Measurements from ENCODE around the gene ATP5F1D. TPM values are rescaled to one million over a fixed set of nuclear protein-coding genes. Genes with fewer than 3 reads are reported as not detected.

ATP5F1D gene
- total and polyA plus RNA-seq, 2 donors (not counting 3 experiments of a cell fraction or from before 2014, with no cell fraction given): 167 to 192 TPM

DNA sequence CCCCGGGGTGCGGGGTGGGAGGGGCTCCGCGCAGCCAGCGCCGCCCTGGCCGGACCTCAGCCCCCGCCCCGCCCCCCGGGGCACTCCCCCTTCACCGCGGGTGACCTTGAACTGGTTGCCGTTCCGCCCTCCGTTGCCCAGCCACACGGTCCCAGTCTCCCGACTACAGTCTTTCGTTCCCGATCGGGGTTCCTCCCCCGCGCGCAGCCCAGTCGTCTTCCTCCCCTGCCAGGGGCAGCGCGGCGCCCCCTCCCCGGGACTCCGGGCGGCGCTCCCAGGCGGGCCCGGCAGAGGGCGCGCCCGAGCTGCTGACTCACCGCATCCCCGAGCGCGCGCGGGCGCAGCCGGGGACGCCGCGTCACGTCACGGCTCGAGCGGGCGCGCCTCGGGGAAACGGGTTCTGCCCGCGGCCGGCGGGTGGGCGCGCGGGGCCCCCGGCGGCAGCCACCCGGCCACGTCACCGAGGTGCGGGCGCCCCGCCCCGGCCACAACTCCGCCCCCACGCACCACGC, 7.3 kb downstream of the ATP5F1D start:
- H3K27me3 ChIP-seq (ENCODE audit: control insufficient read depth in 2 of 2, insufficient read depth in 2 of 2, low read length in 2 of 2): no peaks in the 10 kb centered on the region
- H2AFZ ChIP-seq (ENCODE audit: low read depth, low read length): no peak overlapping the region
- H3K4me1 ChIP-seq (ENCODE audit: control insufficient read depth, extremely low read depth, insufficient read depth, low read length): peaks cover 18% of the 10 kb centered on the region
- peak overlapping the region; percentile 33 for H3K4me2 ChIP-seq (ENCODE audit: insufficient read depth, low read length)
- ChIA-PET POLR2A (interaction anchor here (1.0 kb wide), 2 partner anchors 17 to 20 kb away, joined by 7 to 10 read pairs; partner anchors contain the start of gene CIRBP), CTCF (interaction anchor here (0.6 to 1.6 kb wide), 2 partner anchors 12 to 17 kb away, joined by 3 to 14 read pairs; no protein-coding TSS in a partner anchor)
- no peaks in the 10 kb centered on the region for H4K20me1 ChIP-seq (replicated peaks; ENCODE audit: control insufficient read depth, extremely low read depth, insufficient read depth, low read length)
- dilution Hi-C loops (cut with MboI; ENCODE audit: extremely low pct_ligation_motif_present, low sequenced_read_pairs): no loop called here
- H3K9me1 ChIP-seq (replicated peaks; ENCODE audit: control insufficient read depth, extremely low read depth, insufficient read depth, low read length): no peaks in the 10 kb centered on the region
- intact Hi-C loops (cut with micrococcal nuclease): loop anchor here (1.0 to 10.0 kb wide), 2 partner anchors 17 to 454 kb away; partner anchors contain the start of gene PTBP1
- no peak for FAIRE-seq
- peak overlapping the region; percentile 71 to 95 (median 84) for H3K4me3 ChIP-seq (replicated peaks in 1 of 3; ENCODE audit: insufficient read depth in 1 of 3, low read depth in 1 of 3, low read length in 3 of 3)
- no peaks in the 10 kb centered on the region for H3K9me3 ChIP-seq (replicated peaks; ENCODE audit: control insufficient read depth, insufficient read depth, low read length)
- peaks cover 0 to 5% of the 10 kb centered on the region in 2 experiments for H3K36me3 ChIP-seq (ENCODE audit: control insufficient read depth in 2 of 2, extremely low read depth in 1 of 2, insufficient read depth in 2 of 2, low read length in 2 of 2)
- TF ChIP-seq, protein P1, sequence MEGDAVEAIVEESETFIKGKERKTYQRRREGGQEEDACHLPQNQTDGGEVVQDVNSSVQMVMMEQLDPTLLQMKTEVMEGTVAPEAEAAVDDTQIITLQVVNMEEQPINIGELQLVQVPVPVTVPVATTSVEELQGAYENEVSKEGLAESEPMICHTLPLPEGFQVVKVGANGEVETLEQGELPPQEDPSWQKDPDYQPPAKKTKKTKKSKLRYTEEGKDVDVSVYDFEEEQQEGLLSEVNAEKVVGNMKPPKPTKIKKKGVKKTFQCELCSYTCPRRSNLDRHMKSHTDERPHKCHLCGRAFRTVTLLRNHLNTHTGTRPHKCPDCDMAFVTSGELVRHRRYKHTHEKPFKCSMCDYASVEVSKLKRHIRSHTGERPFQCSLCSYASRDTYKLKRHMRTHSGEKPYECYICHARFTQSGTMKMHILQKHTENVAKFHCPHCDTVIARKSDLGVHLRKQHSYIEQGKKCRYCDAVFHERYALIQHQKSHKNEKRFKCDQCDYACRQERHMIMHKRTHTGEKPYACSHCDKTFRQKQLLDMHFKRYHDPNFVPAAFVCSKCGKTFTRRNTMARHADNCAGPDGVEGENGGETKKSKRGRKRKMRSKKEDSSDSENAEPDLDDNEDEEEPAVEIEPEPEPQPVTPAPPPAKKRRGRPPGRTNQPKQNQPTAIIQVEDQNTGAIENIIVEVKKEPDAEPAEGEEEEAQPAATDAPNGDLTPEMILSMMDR (IDR thresholded peaks at IDR 0.05; ENCODE audit: extremely low read depth in 1 of 2, insufficient read depth in 1 of 2, low read depth in 1 of 2, low read length in 2 of 2): peak; percentile 75 to 85
- TF ChIP-seq FOS (IDR thresholded peaks at IDR 0.05; ENCODE audit: borderline replicate concordance, insufficient read depth, low read length) (peak; percentile 50), GATA2 (IDR thresholded peaks at IDR 0.05; ENCODE audit: insufficient read depth, insufficient read length, low read depth, low read length) (no peak), POLR2A (IDR thresholded peaks at IDR 0.05; ENCODE audit: low read depth, low read length) (no peak), JUN (IDR thresholded peaks at IDR 0.05; ENCODE audit: borderline replicate concordance, insufficient read depth, insufficient read length, low read depth) (no peak), EZH2 (IDR thresholded peaks at IDR 0.05; ENCODE audit: borderline replicate concordance, low read depth, low read length, severe bottlenecking) (no peak), POLR2AphosphoS5 (IDR thresholded peaks at IDR 0.05; ENCODE audit: insufficient read depth, low read depth, low read length) (peak; percentile 82), MYC (IDR thresholded peaks at IDR 0.05; ENCODE audit: low read depth, low read length) (no peak)
- TF ChIP-seq, protein P2, sequence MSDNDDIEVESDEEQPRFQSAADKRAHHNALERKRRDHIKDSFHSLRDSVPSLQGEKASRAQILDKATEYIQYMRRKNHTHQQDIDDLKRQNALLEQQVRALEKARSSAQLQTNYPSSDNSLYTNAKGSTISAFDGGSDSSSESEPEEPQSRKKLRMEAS (IDR thresholded peaks at IDR 0.05; ENCODE audit: insufficient read depth, insufficient read length): no peak
- H3K27ac ChIP-seq (ENCODE audit: insufficient read depth, low read depth, low read length): peak overlapping the region; percentile 99
- H3K9ac ChIP-seq (replicated peaks; ENCODE audit: extremely low read depth, insufficient read depth, low read length): peak overlapping the region; percentile 97
- TSS peak; percentile 67 for BruUV-seq (replicated peaks)
- peaks cover 37% of the 10 kb centered on the region for H3K79me2 ChIP-seq (ENCODE audit: control insufficient read depth, insufficient read depth, low read length)
- DNase-seq (ENCODE audit: low read depth, low spot score): no peak

All from endothelial cell of umbilical vein (primary cell).